ENCODE results near the gene MAN2A2.

DNA sequence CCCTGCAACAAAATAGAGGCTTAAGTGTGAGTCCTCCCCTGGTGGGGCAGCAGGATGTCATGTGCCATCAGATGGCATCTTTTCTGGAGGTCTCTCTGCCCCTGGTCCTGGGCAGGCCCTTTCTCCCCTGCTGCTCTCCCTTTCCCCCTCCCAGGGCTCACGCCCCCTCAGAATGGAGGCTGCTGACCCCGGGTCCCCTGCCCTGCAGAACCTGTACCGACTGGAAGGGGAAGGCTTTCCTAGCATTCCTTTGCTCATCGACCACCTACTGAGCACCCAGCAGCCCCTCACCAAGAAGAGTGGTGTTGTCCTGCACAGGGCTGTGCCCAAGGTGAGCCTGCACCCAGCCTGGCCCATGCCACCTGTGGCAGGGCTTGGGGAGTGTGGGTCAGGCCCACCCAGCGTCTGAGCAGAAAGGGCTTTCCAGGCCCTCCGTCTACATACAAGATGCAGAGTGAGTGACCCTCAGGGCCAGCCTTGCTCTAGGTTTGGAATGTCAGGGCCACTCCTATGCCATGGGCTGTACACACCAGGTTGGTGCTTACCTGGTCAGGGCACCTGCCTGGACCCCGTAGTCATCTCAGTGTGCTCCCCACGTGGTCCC, 11.7 kb upstream of the MAN2A2 start:
- no peak for TF ChIP-seq NFRKB (IDR thresholded peaks at IDR 0.05)
- TF ChIP-seq FOXM1 (IDR thresholded peaks at IDR 0.05; ENCODE audit: borderline replicate concordance) = no peak
- no peak for TF ChIP-seq SUZ12 (IDR thresholded peaks at IDR 0.05)
- TF ChIP-seq FOXA1 (IDR thresholded peaks at IDR 0.05) = no peak
- TF ChIP-seq TARDBP (IDR thresholded peaks at IDR 0.05) = no peak
- TF ChIP-seq SP1 (IDR thresholded peaks at IDR 0.05) = no peak
- TF ChIP-seq ELF4 (IDR thresholded peaks at IDR 0.05) = no peak
- TF ChIP-seq ZNF384 (IDR thresholded peaks at IDR 0.05) = no peak
- TF ChIP-seq BHLHE40 (IDR thresholded peaks at IDR 0.05; ENCODE audit: borderline replicate concordance) = no peak
- TF ChIP-seq, protein P1, sequence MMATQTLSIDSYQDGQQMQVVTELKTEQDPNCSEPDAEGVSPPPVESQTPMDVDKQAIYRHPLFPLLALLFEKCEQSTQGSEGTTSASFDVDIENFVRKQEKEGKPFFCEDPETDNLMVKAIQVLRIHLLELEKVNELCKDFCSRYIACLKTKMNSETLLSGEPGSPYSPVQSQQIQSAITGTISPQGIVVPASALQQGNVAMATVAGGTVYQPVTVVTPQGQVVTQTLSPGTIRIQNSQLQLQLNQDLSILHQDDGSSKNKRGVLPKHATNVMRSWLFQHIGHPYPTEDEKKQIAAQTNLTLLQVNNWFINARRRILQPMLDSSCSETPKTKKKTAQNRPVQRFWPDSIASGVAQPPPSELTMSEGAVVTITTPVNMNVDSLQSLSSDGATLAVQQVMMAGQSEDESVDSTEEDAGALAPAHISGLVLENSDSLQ (IDR thresholded peaks at IDR 0.05) = no peak

Data from HEK293T (cell line).